Neural cell (in vitro differentiated cells): ENCODE results near the gene USP53. TPM values are rescaled to one million over a fixed set of nuclear protein-coding genes. Genes with fewer than 3 reads are reported as not detected.

Source experiments
- H2AFZ ChIP-seq: fragments of 200-600, 300-800 bp; sonication (generic), shearing (Covaris generic); 2 replicates; pipeline ENCODE4 v1.6.0; 2014; ENCODE audit warnings: low read depth, mild to moderate bottlenecking, antibody characterized with exemption, low read length, moderate library complexity
- H3F3A ChIP-seq: fragments of 200-600 bp; shearing (Covaris generic); 2 replicates; pipeline ENCODE4 v1.6.1; 2016; ENCODE audit warnings: mild to moderate bottlenecking, moderate library complexity, mixed read lengths, antibody characterized with exemption, low read length; ENCODE audit not compliant: insufficient read depth, poor library complexity, severe bottlenecking
- H3K27ac ChIP-seq: fragments of 200-600, 300-800 bp; sonication (generic), shearing (Covaris generic); 2 replicates; pipeline ENCODE4 v1.5.1; 2014; ENCODE audit warnings: mild to moderate bottlenecking, low read length, moderate library complexity
- H3K27me3 ChIP-seq: fragments of 300-800, 200-600 bp; sonication (generic), shearing (Covaris generic); 2 replicates; pipeline ENCODE4 v1.6.0; 2014; ENCODE audit warnings: mild to moderate bottlenecking, low read depth, low read length, moderate library complexity; ENCODE audit not compliant: insufficient read depth
- H3K36me3 ChIP-seq: fragments of 300-800, 200-600 bp; sonication (generic), shearing (Covaris generic); 2 replicates; pipeline ENCODE4 v1.5.1; 2014; ENCODE audit warnings: mild to moderate bottlenecking, antibody characterized with exemption, low read length, moderate library complexity; ENCODE audit not compliant: insufficient read depth
- H3K4me2 ChIP-seq: fragments of 300-800, 200-600 bp; sonication (generic), shearing (Covaris generic); 2 replicates; pipeline ENCODE4 v1.6.0; 2014; ENCODE audit warnings: mild to moderate bottlenecking, low read length
- H3K4me3 ChIP-seq: fragments of 300-800, 200-600 bp; sonication (generic), shearing (Covaris generic); 2 replicates; pipeline ENCODE4 v1.5.1; 2014; ENCODE audit warnings: mild to moderate bottlenecking, low read length, moderate library complexity
- H3K79me2 ChIP-seq: fragments of 200-600 bp; shearing (Covaris generic); replicated peaks from 2 replicates; pipeline ENCODE4 v1.6.0; 2014; ENCODE audit warnings: mild to moderate bottlenecking, low read length, moderate library complexity; ENCODE audit not compliant: insufficient read depth
- H3K9ac ChIP-seq: fragments of 300-800, 200-600 bp; sonication (generic), shearing (Covaris generic); 2 replicates; pipeline ENCODE4 v1.6.1; 2016; ENCODE audit warnings: mild to moderate bottlenecking, low read length, mixed read lengths
- H3K9me2 ChIP-seq: fragments of 200-600 bp; shearing (Covaris generic); 2 replicates; pipeline ENCODE4 v1.6.1; 2016; ENCODE audit warnings: mild to moderate bottlenecking, low read length, mixed read lengths; ENCODE audit not compliant: insufficient read depth
- H3K9me3 ChIP-seq: fragments of 200-600, 300-800 bp; sonication (generic), shearing (Covaris generic); 2 replicates; pipeline ENCODE4 v1.6.1; 2016; ENCODE audit warnings: mild to moderate bottlenecking, mixed run types, low read length, moderate library complexity, mixed read lengths
- H4K20me1 ChIP-seq: fragments of 200-600 bp; shearing (Covaris generic); 2 replicates; pipeline ENCODE4 v1.6.1; 2016; ENCODE audit warnings: mild to moderate bottlenecking, mixed run types; ENCODE audit not compliant: insufficient read depth
- EP300 ChIP-seq: fragments of 450-650 bp; conservative IDR thresholded peaks from 2 replicates; pipeline ENCODE4 v1.6.1; 2014; ENCODE audit warnings: antibody characterized with exemption, mild to moderate bottlenecking, moderate library complexity; ENCODE audit not compliant: poor library complexity, severe bottlenecking
- EZH2 ChIP-seq: fragments of 200-600, 300-800 bp; shearing (Covaris generic), sonication (generic); IDR thresholded peaks from 2 replicates; pipeline ENCODE4 v1.6.1; 2014; ENCODE audit warnings: antibody characterized with exemption, low read length, borderline replicate concordance, mild to moderate bottlenecking; ENCODE audit not compliant: insufficient read depth, poor library complexity, severe bottlenecking
- MXI1 ChIP-seq: fragments of 450-650 bp; conservative IDR thresholded peaks from 2 replicates; pipeline ENCODE4 v1.6.1; 2014; ENCODE audit warnings: antibody characterized with exemption, mild to moderate bottlenecking; ENCODE audit not compliant: poor library complexity, severe bottlenecking
- POLR2AphosphoS5 ChIP-seq: IDR thresholded peaks from 2 replicates; pipeline ENCODE4 v1.6.1; 2012
- RAD21 ChIP-seq: fragments of 450-650 bp; conservative IDR thresholded peaks from 2 replicates; pipeline ENCODE4 v1.6.1; 2014; ENCODE audit warnings: antibody characterized with exemption, mild to moderate bottlenecking, moderate library complexity
- SMC3 ChIP-seq: fragments of 450-650 bp; conservative IDR thresholded peaks from 2 replicates; pipeline ENCODE4 v1.6.1; 2014; ENCODE audit warnings: antibody characterized with exemption, mild to moderate bottlenecking, moderate library complexity; ENCODE audit not compliant: poor library complexity
- TAF1 ChIP-seq: IDR thresholded peaks from 2 replicates; pipeline ENCODE4 v1.6.1; 2012; ENCODE audit warnings: low read depth
- polyA plus RNA-seq: library from polyadenylated mRNA; depleted of rRNA; stranded (reverse); fragments of >200 nt; gene quantifications from 2 replicates; pipeline ENCODE4 v1.2.3, GENCODE V29; 2014
- TF ChIP-seq, protein P1 (sequence below): fragments of 450-650 bp; IDR thresholded peaks from 2 replicates; pipeline ENCODE4 v1.5.1; 2014; ENCODE audit warnings: antibody characterized with exemption, mild to moderate bottlenecking, moderate library complexity; ENCODE audit not compliant: poor library complexity, severe bottlenecking
- TF ChIP-seq, protein P2 (sequence below): IDR thresholded peaks from 2 replicates; pipeline ENCODE4 v1.6.1; 2012; ENCODE audit warnings: borderline replicate concordance

The USP53 gene
- polyA plus RNA-seq, 1 donor from 2014 or later: 5.0 TPM

DNA sequence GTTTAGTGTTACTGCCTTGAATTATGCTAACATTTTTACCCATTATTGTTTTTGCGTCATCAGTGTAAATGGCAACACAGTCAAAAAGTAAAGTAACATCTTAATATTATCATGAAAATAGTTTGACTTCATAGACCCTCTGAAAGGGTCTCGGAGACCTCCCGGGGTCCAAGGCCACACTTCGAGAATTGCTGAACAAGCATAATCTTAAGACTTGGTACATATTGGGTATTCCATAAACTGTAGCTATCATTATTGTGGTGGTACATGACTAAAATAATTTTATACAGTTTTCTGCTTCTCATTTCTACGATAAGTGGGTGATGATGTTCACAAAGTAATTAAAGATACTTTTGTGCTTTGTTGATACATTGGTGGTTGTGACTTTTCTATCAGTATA is 76.8 kb downstream of the USP53 start:
- Histone ChIP-seq H3K27ac (no peak overlapping the region), H3K27me3 (no peaks in the 10 kb centered on the region), H3K4me2 (no peak overlapping the region), H2AFZ (no peak overlapping the region), H3K9me2 (no peaks in the 10 kb centered on the region), H3K9me3 (no peaks in the 10 kb centered on the region), H3K4me3 (no peak overlapping the region), H3F3A (no peaks in the 10 kb centered on the region), H3K79me2 (no peaks in the 10 kb centered on the region), H4K20me1 (no peaks in the 10 kb centered on the region), H3K36me3 (no peaks in the 10 kb centered on the region), H3K9ac (no peak overlapping the region)
- no peak for TF ChIP-seq TAF1
- no peak for TF ChIP-seq SMC3
- TF ChIP-seq, protein P1, sequence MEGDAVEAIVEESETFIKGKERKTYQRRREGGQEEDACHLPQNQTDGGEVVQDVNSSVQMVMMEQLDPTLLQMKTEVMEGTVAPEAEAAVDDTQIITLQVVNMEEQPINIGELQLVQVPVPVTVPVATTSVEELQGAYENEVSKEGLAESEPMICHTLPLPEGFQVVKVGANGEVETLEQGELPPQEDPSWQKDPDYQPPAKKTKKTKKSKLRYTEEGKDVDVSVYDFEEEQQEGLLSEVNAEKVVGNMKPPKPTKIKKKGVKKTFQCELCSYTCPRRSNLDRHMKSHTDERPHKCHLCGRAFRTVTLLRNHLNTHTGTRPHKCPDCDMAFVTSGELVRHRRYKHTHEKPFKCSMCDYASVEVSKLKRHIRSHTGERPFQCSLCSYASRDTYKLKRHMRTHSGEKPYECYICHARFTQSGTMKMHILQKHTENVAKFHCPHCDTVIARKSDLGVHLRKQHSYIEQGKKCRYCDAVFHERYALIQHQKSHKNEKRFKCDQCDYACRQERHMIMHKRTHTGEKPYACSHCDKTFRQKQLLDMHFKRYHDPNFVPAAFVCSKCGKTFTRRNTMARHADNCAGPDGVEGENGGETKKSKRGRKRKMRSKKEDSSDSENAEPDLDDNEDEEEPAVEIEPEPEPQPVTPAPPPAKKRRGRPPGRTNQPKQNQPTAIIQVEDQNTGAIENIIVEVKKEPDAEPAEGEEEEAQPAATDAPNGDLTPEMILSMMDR: no peak
- no peak for TF ChIP-seq EP300
- no peak for TF ChIP-seq RAD21
- TF ChIP-seq EZH2: no peak
- TF ChIP-seq POLR2AphosphoS5: no peak
- TF ChIP-seq, protein P2, sequence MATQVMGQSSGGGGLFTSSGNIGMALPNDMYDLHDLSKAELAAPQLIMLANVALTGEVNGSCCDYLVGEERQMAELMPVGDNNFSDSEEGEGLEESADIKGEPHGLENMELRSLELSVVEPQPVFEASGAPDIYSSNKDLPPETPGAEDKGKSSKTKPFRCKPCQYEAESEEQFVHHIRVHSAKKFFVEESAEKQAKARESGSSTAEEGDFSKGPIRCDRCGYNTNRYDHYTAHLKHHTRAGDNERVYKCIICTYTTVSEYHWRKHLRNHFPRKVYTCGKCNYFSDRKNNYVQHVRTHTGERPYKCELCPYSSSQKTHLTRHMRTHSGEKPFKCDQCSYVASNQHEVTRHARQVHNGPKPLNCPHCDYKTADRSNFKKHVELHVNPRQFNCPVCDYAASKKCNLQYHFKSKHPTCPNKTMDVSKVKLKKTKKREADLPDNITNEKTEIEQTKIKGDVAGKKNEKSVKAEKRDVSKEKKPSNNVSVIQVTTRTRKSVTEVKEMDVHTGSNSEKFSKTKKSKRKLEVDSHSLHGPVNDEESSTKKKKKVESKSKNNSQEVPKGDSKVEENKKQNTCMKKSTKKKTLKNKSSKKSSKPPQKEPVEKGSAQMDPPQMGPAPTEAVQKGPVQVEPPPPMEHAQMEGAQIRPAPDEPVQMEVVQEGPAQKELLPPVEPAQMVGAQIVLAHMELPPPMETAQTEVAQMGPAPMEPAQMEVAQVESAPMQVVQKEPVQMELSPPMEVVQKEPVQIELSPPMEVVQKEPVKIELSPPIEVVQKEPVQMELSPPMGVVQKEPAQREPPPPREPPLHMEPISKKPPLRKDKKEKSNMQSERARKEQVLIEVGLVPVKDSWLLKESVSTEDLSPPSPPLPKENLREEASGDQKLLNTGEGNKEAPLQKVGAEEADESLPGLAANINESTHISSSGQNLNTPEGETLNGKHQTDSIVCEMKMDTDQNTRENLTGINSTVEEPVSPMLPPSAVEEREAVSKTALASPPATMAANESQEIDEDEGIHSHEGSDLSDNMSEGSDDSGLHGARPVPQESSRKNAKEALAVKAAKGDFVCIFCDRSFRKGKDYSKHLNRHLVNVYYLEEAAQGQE: no peak
- no peak for TF ChIP-seq MXI1

DNA sequence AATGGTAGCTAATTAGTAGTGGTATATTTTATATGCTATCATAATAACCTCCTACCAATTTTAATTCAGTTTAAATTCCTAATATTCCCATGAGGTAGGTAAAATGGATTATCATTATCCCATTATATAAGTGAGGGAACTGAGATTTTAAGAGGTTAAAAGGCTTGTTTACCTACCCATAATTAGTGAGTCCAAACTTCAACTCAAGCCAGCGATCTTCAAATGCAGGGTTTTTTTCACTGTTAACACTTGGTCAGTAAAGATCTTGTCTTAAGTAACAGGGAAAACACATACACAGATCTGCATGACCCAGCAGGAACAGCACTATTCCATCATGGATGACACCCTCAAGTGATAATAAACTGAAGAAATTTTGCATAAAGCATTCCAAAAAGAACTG is 78.1 kb downstream of the USP53 start:
- no peaks in the 10 kb centered on the region for H3F3A ChIP-seq
- H3K27me3 ChIP-seq: no peaks in the 10 kb centered on the region
- H3K27ac ChIP-seq: no peak overlapping the region
- H3K9me3 ChIP-seq: no peaks in the 10 kb centered on the region
- H3K9ac ChIP-seq: no peak overlapping the region
- no peaks in the 10 kb centered on the region for H3K9me2 ChIP-seq
- H3K36me3 ChIP-seq: no peaks in the 10 kb centered on the region
- H4K20me1 ChIP-seq: no peaks in the 10 kb centered on the region
- H3K4me3 ChIP-seq: no peak overlapping the region
- TF ChIP-seq SMC3: no peak
- TF ChIP-seq POLR2AphosphoS5: no peak
- no peak for TF ChIP-seq RAD21
- no peak for TF ChIP-seq EZH2
- TF ChIP-seq, protein P1: no peak
- TF ChIP-seq MXI1: no peak
- TF ChIP-seq, protein P2: no peak
- TF ChIP-seq TAF1: no peak
- TF ChIP-seq EP300: no peak
- H3K79me2 ChIP-seq: no peaks in the 10 kb centered on the region
- no peak overlapping the region for H2AFZ ChIP-seq
- no peak overlapping the region for H3K4me2 ChIP-seq
